Measurements from ENCODE around the gene GALNT6.

GRCh38 chr12:51417826-51418225, 26.6 kb upstream of the GALNT6 start:
- TF ChIP-seq, protein P1, sequence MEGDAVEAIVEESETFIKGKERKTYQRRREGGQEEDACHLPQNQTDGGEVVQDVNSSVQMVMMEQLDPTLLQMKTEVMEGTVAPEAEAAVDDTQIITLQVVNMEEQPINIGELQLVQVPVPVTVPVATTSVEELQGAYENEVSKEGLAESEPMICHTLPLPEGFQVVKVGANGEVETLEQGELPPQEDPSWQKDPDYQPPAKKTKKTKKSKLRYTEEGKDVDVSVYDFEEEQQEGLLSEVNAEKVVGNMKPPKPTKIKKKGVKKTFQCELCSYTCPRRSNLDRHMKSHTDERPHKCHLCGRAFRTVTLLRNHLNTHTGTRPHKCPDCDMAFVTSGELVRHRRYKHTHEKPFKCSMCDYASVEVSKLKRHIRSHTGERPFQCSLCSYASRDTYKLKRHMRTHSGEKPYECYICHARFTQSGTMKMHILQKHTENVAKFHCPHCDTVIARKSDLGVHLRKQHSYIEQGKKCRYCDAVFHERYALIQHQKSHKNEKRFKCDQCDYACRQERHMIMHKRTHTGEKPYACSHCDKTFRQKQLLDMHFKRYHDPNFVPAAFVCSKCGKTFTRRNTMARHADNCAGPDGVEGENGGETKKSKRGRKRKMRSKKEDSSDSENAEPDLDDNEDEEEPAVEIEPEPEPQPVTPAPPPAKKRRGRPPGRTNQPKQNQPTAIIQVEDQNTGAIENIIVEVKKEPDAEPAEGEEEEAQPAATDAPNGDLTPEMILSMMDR (IDR thresholded peaks at IDR 0.05), result no peak
- TF ChIP-seq POLR2A (IDR thresholded peaks at IDR 0.05), result no peak

Measured in heart left ventricle (tissue), 13 donors.